H1 (cell line): Measurements from ENCODE around the gene SHROOM2. TPM values are rescaled to one million over a fixed set of nuclear protein-coding genes. Genes with fewer than 3 reads are reported as not detected.

Source experiments
- CTCF ChIA-PET: fragments of 300-600 bp; sonication (Branson Sonifier 250); formaldehyde crosslinking; loops from one replicate; lab custom pipeline; 2021; ENCODE audit not compliant: partially characterized antibody; lab: Charles Lee
- POLR2A ChIA-PET: fragments of 300-600 bp; sonication (Branson Sonifier 250); formaldehyde crosslinking; loops from one replicate; lab custom pipeline; 2021; ENCODE audit warnings: inconsistent platforms; ENCODE audit not compliant: partially characterized antibody; lab: Charles Lee
- DNase-seq, 2 experiments: peaks; one replicate each; pipeline versions ENCODE4 v3.0.0 to v3.0.0-alpha.2; 2010 to 2022; ENCODE audit warnings: low spot score in 2 of 2, low read depth in 1 of 2, mixed read lengths in 1 of 2
- FAIRE-seq: peaks from 2 replicates; lab custom pipeline; 2011; peaks lifted over from hg19 to GRCh38; lab: Jason Lieb, UNC
- H2AFZ ChIP-seq: 2 replicates; pipeline ENCODE4 v1.8.1; 2012; ENCODE audit warnings: low read length, inconsistent platforms
- H2AK5ac ChIP-seq: 2 replicates; pipeline ENCODE4 v1.6.1; 2013; ENCODE audit warnings: low read depth, low read length
- H2BK120ac ChIP-seq: replicated peaks from 2 replicates; pipeline ENCODE3; 2013; ENCODE audit warnings: low read depth, low read length, inconsistent platforms
- H2BK12ac ChIP-seq: 2 replicates; pipeline ENCODE4 v1.6.1; 2013; ENCODE audit warnings: low read depth, low read length
- H2BK15ac ChIP-seq: 2 replicates; pipeline ENCODE4 v1.6.1; 2013; ENCODE audit warnings: low read length
- H2BK20ac ChIP-seq: 2 replicates; pipeline ENCODE4 v1.6.1; 2013; ENCODE audit warnings: low read length
- H2BK5ac ChIP-seq: 2 replicates; pipeline ENCODE4 v1.6.1; 2013; ENCODE audit warnings: low read depth, low read length
- H3K14ac ChIP-seq: 2 replicates; pipeline ENCODE4 v1.6.1; 2013; ENCODE audit warnings: inconsistent platforms; ENCODE audit not compliant: insufficient read length
- H3K18ac ChIP-seq: 2 replicates; pipeline ENCODE4 v1.6.1; 2013; ENCODE audit warnings: low read length; ENCODE audit errors: extremely low read depth
- H3K23ac ChIP-seq: 2 replicates; pipeline ENCODE4 v1.6.1; 2013; ENCODE audit warnings: inconsistent platforms; ENCODE audit not compliant: insufficient read length
- H3K23me2 ChIP-seq: 2 replicates; pipeline ENCODE4 v1.6.1; 2013; ENCODE audit warnings: low read depth, low read length
- H3K27ac ChIP-seq: 2 replicates; pipeline ENCODE4 v1.6.1; 2011; ENCODE audit warnings: low read depth, low read length, inconsistent platforms
- H3K27me3 ChIP-seq, 4 experiments: replicated peaks in 1 of 4; 1 replicate in 1 of 4; 2 replicates in 3 of 4; pipeline versions ENCODE4 v1.6.1 to v1.8.1; 2011 to 2013; ENCODE audit warnings: low read length in 3 of 4, mild to moderate bottlenecking in 3 of 4, inconsistent platforms in 2 of 4, mixed read lengths in 2 of 4, moderate library complexity in 1 of 4; ENCODE audit not compliant: control insufficient read depth in 3 of 4, insufficient read depth in 3 of 4; ENCODE audit errors: extremely low read depth in 1 of 4
- H3K36me3 ChIP-seq, 4 experiments: 2 replicates each; pipeline versions ENCODE4 v1.6.1 to v1.8.1; 2011 to 2013; ENCODE audit warnings: mild to moderate bottlenecking in 4 of 4, low read length in 3 of 4, moderate library complexity in 2 of 4, control low read depth in 1 of 4, inconsistent platforms in 1 of 4; ENCODE audit not compliant: insufficient read depth in 4 of 4, control insufficient read depth in 2 of 4
- H3K4ac ChIP-seq: replicated peaks from 2 replicates; pipeline ENCODE3; 2013; ENCODE audit warnings: low read length, low read depth, mixed read lengths, inconsistent platforms; ENCODE audit not compliant: insufficient read length
- H3K4me1 ChIP-seq, 4 experiments: replicated peaks in 1 of 4; 1 replicate in 1 of 4; 2 replicates in 3 of 4; pipeline versions ENCODE4 v1.6.1 to v1.8.1; 2011 to 2013; ENCODE audit warnings: low read length in 3 of 4, inconsistent platforms in 2 of 4, mixed read lengths in 1 of 4; ENCODE audit not compliant: insufficient read depth in 4 of 4, control insufficient read depth in 3 of 4
- H3K4me2 ChIP-seq, 2 experiments: 2 replicates each; pipeline versions ENCODE4 v1.6.1 to v1.8.1; 2011 to 2013; ENCODE audit warnings: low read depth in 2 of 2, low read length in 2 of 2, control low read depth in 1 of 2, inconsistent platforms in 1 of 2, mild to moderate bottlenecking in 1 of 2; ENCODE audit not compliant: insufficient read depth in 1 of 2
- H3K4me3 ChIP-seq, 4 experiments: fragments of 200-600, 300-600 bp in 1 of 4; sonication (generic), shearing (Covaris generic), sonication (Bioruptor Twin) in 1 of 4; 2 replicates each; pipeline versions ENCODE4 v1.5.1 to v1.8.1; 2011 to 2016; ENCODE audit warnings: low read length in 4 of 4, low read depth in 3 of 4, control low read depth in 2 of 4, inconsistent platforms in 2 of 4, mild to moderate bottlenecking in 2 of 4, mixed read lengths in 1 of 4, moderate library complexity in 1 of 4; ENCODE audit not compliant: insufficient read depth in 2 of 4; ENCODE audit errors: extremely low read depth in 1 of 4
- H3K56ac ChIP-seq: replicated peaks from 2 replicates; pipeline ENCODE3; 2013; ENCODE audit warnings: low read depth, mild to moderate bottlenecking, mixed read lengths, low read length, inconsistent platforms; ENCODE audit not compliant: insufficient read length
- H3K79me1 ChIP-seq: 2 replicates; pipeline ENCODE4 v1.6.1; 2013; ENCODE audit warnings: low read depth, low read length, control low read depth
- H3K79me2 ChIP-seq, 2 experiments: 2 replicates each; pipeline versions ENCODE4 v1.6.1 to v1.8.1; 2012 to 2013; ENCODE audit warnings: low read length in 2 of 2, mild to moderate bottlenecking in 2 of 2, inconsistent platforms in 1 of 2; ENCODE audit not compliant: insufficient read depth in 2 of 2, control insufficient read depth in 1 of 2
- H3K9ac ChIP-seq, 4 experiments: replicated peaks in 1 of 4; 1 replicate in 1 of 4; 2 replicates in 3 of 4; pipeline versions ENCODE4 v1.6.1 to v1.8.1; 2011 to 2013; ENCODE audit warnings: low read depth in 3 of 4, low read length in 3 of 4, control low read depth in 2 of 4, mild to moderate bottlenecking in 2 of 4, moderate library complexity in 2 of 4, inconsistent platforms in 1 of 4; ENCODE audit errors: extremely low read depth in 1 of 4
- H3K9me3 ChIP-seq, 2 experiments: 2 replicates each; pipeline versions ENCODE4 v1.6.1 to v1.8.1; 2012 to 2013; ENCODE audit warnings: mild to moderate bottlenecking in 2 of 2, moderate library complexity in 2 of 2, control low read depth in 1 of 2, inconsistent platforms in 1 of 2, low read depth in 1 of 2, low read length in 1 of 2, mixed read lengths in 1 of 2; ENCODE audit not compliant: insufficient read depth in 2 of 2
- H4K20me1 ChIP-seq, 2 experiments: replicated peaks in 1 of 2; 2 replicates each; pipeline versions ENCODE3 to v1.8.1; 2011 to 2013; ENCODE audit warnings: inconsistent platforms in 2 of 2, low read length in 2 of 2, mild to moderate bottlenecking in 1 of 2; ENCODE audit not compliant: insufficient read depth in 2 of 2, control insufficient read depth in 1 of 2
- H4K5ac ChIP-seq: 2 replicates; pipeline ENCODE4 v1.6.1; 2013; ENCODE audit warnings: low read length, low read depth, mixed read lengths, inconsistent platforms; ENCODE audit not compliant: insufficient read length
- H4K8ac ChIP-seq: 2 replicates; pipeline ENCODE4 v1.8.0; 2013; ENCODE audit warnings: mild to moderate bottlenecking, moderate library complexity, low read length, inconsistent platforms; ENCODE audit not compliant: insufficient read depth; ENCODE audit errors: extremely low read depth
- H4K91ac ChIP-seq: replicated peaks from 2 replicates; pipeline ENCODE3; 2013; ENCODE audit warnings: low read length, mixed read lengths, inconsistent platforms; ENCODE audit not compliant: insufficient read length
- SIN3A ChIP-seq, 2 experiments: IDR thresholded peaks in 1 of 2; conservative IDR thresholded peaks in 1 of 2; 2 replicates each; pipeline ENCODE4 v1.6.1; 2011 to 2012; ENCODE audit warnings: low read length in 2 of 2, improper control_type of control experiment in 1 of 2, low read depth in 1 of 2, mild to moderate bottlenecking in 1 of 2
- WGBS, 2 experiments: shearing (Covaris generic) in 1 of 2; methylation state at CpG; one replicate each; pipeline versions ENCODE4 v1.1.6 to v1.1.7; 2013 to 2015; ENCODE audit warnings: low lambda C conversion rate in 2 of 2, mixed read lengths in 2 of 2, inconsistent platforms in 1 of 2, low coverage in 1 of 2, missing lambda C conversion rate in 1 of 2; ENCODE audit not compliant: insufficient replicate concordance in 2 of 2, insufficient coverage in 1 of 2, insufficient read length in 1 of 2; ENCODE audit errors: extremely low coverage in 1 of 2, missing lambda C conversion rate in 1 of 2; 5-methylcytosine and 5-hydroxymethylcytosine counted together
- polyA plus RNA-seq, 7 experiments: library from polyadenylated mRNA; depleted of rRNA in 3 of 7; stranded (reverse) in 5 of 7; unstranded in 2 of 7; fragments of >200 nt in 5 of 7; fragments of 200-250 nt in 2 of 7; gene quantifications; 1 replicate in 5 of 7; 2 replicates in 1 of 7; 4 replicates in 1 of 7; pipeline versions ENCODE4 v1.2.1 to v1.2.3, GENCODE V29; 2011 to 2013; ENCODE audit warnings: missing spikeins in 2 of 7, mixed read lengths in 2 of 7
- total RNA-seq: library from RNA; stranded (reverse); fragmentation: NEBNext Ultra II Directional; extraction: Animal tissue kit (Norgen Biotek cat#: 25700); gene quantifications from 2 replicates; pipeline ENCODE4 v1.2.1, GENCODE V29; 2021

SHROOM2 gene
- total and polyA plus RNA-seq, 2 of the 8 experiments (the other 6 are each of a cell fraction or from before 2014, with no cell fraction given) = 3.4 to 14.2 TPM

- Histone ChIP-seq H2BK20ac (no peak overlapping the region), H3K9ac (no peak overlapping the region)
- CTCF ChIA-PET = no interaction called here
- no peak for TF ChIP-seq SIN3A (conservative IDR thresholded peaks at IDR 0.05 in 1 of 2, IDR thresholded peaks at IDR 0.05 in 1 of 2; ENCODE audit: low read depth in 1 of 2, low read length in 2 of 2)
- TF ChIP-seq, all 59 proteins: peak for 0
- no peak overlapping the region for H2AFZ ChIP-seq
- no peaks in the 10 kb centered on the region for H3K27me3 ChIP-seq
- FAIRE-seq (no peak), DNase-seq (no peak)
- H2AK5ac ChIP-seq = no peak overlapping the region
- POLR2A ChIA-PET = no interaction called here
- H3K23me2 ChIP-seq = peaks cover 2% of the 10 kb centered on the region
- no peak overlapping the region for H3K18ac ChIP-seq
- WGBS, 2 experiments = 92% methylated on average over 4 of the region's 5 CpGs; no CpG with 5 or more reads in 1 of the 2 experiments
- no peak overlapping the region for H4K5ac ChIP-seq
- H3K4ac ChIP-seq = no peak overlapping the region
- no peaks in the 10 kb centered on the region; the same call in 1 of the 2 replicates for H3K79me1 ChIP-seq
- no peak overlapping the region for H3K23ac ChIP-seq
- H3K9me3 ChIP-seq = no peaks in the 10 kb centered on the region
- H3K56ac ChIP-seq = no peak overlapping the region
- no peak overlapping the region for H3K27ac ChIP-seq
- no peak overlapping the region for H4K91ac ChIP-seq
- peaks cover 3 to 12% (median 6%) of the 10 kb centered on the region in 4 experiments; a peak in 5 of 7 replicates for H3K4me1 ChIP-seq
- H2BK5ac ChIP-seq = no peak overlapping the region
- no peak overlapping the region for H3K4me3 ChIP-seq
- peaks cover 0 to under 1% of the 10 kb centered on the region in 2 experiments; a peak in 2 of 4 replicates for H3K79me2 ChIP-seq
- no peak overlapping the region for H2BK120ac ChIP-seq
- no peak overlapping the region for H3K14ac ChIP-seq
- H4K20me1 ChIP-seq = peaks cover 0 to under 1% of the 10 kb centered on the region in 2 experiments
- no peaks in the 10 kb centered on the region for H3K36me3 ChIP-seq
- H3K4me2 ChIP-seq = no peak overlapping the region
- H2BK12ac ChIP-seq = no peak overlapping the region
- H4K8ac ChIP-seq = no peak overlapping the region
- no peak overlapping the region for H2BK15ac ChIP-seq
Observed at GRCh38 chrX:9923357-9923756, 137.1 kb downstream of the SHROOM2 start.
